Tibial nerve (tissue), 4 donors: ENCODE data around the gene SIPA1L2.

Experiments
- CTCF ChIP-seq, 5 experiments: fragments of 200-600 bp in 3 of 5; fragments of 450-650 bp in 2 of 5; sonication (generic) in 3 of 5; IDR thresholded peaks; one replicate each; pipeline ENCODE4 v1.5.1; 2016 to 2019; ENCODE audit warnings: antibody characterized with exemption in 5 of 5, mild to moderate bottlenecking in 3 of 5, moderate library complexity in 2 of 5
- EP300 ChIP-seq, 2 donors: sonication (generic); formaldehyde crosslinking; IDR thresholded peaks; one replicate each; pipeline ENCODE4 v1.6.1; 2017; ENCODE audit warnings: antibody characterized with exemption in 2 of 2, mild to moderate bottlenecking in 1 of 2
- POLR2A ChIP-seq, 2 donors: fragments of 450-650 bp; IDR thresholded peaks; one replicate each; pipeline ENCODE4 v1.6.1; 2017; ENCODE audit warnings: antibody characterized with exemption in 2 of 2, mild to moderate bottlenecking in 2 of 2, moderate library complexity in 2 of 2

- TF ChIP-seq CTCF (IDR thresholded peaks at IDR 0.05) = no peak
- no peak for TF ChIP-seq POLR2A (IDR thresholded peaks at IDR 0.05)
- no peak for TF ChIP-seq EP300 (IDR thresholded peaks at IDR 0.05)
Observed at GRCh38 chr1:232593717-232594502, 36.0 kb downstream of the SIPA1L2 start.
